ENCODE results near the gene FYN.
"Not testable (repeated sequence)": the region's sequence is repeated elsewhere in the genome, so short reads cannot be mapped to it uniquely, and the experiment has no call there.

Gene FYN

DNA sequence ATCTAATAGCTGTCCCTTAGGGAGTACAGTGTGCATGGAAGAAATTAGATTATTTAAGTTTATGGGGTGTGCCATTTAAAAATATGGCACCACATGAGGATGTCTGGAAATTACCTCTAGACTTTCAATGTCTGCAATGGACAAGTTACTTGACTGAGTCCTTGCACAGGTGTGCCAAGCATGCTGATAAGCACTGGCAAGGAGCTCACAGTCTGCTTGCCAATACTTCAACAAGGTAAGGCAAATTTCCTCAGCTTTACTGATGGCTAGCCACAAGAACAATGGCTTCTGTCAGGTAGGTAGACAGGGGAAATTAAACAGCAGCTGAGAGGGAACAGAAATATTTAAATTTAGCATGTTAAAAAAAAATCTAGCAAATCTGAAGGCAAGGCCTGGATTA lies 176.4 kb downstream of the FYN start:
- DNase-seq: no peak

DNA sequence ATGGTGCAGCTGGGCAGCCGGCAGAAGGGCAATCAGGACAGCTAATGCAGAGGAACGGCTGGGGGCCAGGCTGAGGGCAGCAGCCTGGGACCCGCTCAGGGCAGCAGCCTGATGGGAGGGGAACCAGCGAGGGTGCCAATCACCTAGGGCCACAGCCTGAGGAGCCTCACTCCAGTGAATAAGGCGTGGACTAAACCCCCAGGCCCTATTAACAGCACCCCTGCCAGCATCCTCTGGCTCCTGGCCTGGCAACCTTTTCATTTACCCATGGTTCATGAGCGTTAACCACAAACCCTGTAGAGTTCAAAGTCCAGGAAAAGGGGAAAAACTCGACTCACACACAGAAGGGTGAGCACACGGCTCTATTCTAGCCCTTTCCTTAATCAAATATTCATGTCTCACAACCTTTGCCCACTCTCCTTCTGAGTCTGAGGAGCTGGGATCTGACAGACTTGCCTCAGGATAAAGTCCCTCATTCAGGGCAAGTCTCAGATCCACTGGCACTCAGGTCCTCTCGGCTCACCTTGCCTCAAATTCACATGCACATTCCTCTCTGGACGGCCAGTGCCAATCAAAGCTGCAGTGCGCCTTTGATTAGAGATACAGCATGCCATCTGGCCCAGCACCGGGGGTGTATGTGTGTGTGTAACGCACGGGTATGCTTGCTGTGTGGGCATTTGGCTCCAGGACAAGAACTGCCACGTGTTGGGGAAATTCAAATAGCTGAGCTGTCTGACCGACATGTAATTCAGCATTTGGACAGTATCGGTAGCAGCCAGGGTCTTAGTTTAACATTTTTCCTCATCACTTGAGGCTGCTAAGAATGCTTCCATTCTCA lies 180.7 kb downstream of the FYN start:
- no peak for DNase-seq

DNA sequence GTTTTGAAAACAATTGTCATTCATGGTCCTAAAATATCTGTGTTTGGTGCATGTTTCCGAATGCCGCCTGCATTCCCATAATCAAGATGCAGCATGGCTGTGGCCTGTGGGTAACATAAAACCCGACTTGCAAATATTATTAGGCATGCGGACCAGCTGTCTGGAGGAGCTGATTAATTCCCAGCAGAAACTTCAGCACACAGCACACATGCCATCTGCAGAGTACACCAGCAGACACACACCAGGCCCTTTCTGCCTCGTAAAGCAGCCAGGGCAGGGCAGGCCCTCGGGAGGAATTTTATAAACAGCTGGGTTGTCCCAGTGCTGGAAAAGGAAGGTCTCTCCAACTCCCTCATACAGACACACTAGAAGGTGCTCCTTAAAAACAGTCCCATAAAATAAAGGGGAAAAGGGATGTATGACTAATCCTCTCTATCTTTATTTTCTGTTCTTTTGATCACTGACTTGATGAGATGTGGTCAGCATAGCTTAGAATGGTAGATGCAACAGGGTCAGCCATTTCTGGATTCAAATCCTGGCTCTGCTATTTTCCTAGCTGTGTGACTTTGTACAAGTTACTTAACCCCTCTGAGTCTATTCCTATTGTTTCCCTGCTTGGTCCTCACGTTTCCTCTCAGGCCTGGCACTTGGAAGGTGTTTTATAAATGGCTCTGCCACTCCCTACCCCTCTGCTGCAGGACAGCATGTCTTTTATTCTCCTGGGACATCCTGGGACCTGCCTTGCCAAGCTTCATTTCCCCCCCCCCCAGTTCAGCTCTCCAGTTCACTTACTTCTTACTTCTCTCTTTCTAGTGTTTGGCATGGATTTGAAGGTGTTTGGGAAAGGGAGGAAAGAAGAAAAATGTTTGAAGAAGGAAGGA lies 181.7 kb downstream of the FYN start:
- DNase-seq: no peak

DNA sequence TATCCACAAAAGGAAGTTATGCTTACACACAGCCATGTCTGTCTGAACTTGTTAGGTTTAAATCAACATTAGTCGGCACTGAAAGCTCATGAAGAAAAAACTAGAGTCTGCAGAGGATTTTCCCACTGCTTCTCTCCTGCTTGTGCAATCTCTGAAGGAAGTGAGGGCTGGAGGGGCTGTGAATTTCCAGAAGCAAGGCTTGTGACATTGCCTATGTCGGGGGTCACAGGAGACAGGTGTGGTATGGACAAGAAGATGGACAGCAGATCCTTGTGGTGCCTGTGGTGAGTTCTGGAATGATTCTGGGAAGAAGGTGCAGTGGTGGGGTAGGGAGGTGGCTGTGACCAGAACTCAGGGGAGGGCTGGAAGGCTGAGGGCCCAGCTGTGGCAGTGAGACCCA lies 183.3 kb downstream of the FYN start:
- no peak for DNase-seq

DNA sequence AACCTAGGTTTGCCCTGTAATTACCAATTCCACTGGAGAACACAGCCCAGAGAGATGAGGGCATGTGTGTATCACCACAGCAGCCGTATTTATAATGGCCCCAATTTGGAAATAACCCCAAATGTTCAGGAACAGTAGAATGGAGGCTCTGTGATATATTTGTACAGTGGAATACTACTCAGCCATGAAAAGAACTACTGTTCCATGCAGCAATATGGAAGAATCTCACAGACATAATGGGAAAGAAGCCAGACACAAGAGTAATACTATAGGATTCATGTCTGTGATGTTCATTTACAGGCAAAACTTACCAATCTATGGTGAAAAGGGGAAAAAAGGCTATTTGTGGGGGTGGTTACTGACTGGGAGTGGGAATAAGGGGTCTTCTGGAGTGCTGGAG lies 183.8 kb downstream of the FYN start:
- DNase-seq: no peak

DNA sequence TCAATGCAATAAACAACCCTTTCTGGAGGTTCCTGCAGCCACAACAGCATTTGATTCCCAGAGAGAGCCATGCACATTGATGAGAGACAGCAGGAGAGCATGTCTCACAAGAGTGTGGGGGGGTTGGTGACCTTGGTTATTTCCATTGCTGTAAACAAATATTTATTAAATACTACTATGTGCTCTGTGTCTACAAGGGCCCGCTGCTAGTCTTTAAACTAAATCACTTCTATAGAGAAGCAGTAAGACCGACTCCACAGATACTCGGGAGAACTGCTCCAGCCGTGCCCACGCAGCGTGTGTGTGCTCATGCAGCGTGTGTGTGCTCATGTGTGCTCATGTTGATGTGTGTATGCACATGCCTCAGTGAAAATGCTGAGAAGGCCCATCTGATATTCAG lies 184.9 kb downstream of the FYN start:
- no peak for DNase-seq

DNA sequence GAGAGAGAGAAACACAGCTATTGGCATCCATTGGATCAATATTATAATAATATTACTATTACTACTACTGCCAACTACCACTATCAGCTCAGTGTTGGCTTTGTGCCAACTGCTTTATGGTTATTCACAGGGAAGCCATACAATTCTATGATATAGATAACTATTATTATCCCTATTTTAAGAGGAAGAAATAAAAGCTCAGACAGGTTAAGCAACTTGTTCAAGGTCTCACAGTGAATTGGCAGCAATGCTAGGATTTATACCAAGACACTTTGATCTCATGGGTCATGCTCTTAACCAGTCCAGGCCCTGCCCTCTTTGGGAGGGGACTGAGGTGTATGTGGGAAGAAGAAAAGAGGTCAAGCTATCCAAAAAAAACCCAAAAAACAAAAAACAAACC lies 185.6 kb downstream of the FYN start:
- DNase-seq: peak; percentile 11

DNA sequence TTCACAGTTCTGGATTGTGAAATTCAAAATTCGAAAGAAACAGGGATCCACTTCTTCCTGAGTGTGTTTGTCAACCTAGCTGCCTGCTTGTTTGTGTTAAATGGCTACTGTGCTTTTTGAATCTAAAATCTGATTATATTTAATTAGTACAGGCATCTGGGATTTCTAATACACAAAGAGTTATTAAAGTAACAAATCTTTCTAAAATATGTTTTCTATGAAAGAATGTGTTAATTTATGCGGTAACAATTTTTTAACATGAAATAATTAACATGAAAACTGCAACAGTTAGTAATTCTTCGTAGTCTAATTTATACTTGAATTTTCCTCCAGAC lies 186.4 kb downstream of the FYN start:
- DNase-seq: no peak

DNA sequence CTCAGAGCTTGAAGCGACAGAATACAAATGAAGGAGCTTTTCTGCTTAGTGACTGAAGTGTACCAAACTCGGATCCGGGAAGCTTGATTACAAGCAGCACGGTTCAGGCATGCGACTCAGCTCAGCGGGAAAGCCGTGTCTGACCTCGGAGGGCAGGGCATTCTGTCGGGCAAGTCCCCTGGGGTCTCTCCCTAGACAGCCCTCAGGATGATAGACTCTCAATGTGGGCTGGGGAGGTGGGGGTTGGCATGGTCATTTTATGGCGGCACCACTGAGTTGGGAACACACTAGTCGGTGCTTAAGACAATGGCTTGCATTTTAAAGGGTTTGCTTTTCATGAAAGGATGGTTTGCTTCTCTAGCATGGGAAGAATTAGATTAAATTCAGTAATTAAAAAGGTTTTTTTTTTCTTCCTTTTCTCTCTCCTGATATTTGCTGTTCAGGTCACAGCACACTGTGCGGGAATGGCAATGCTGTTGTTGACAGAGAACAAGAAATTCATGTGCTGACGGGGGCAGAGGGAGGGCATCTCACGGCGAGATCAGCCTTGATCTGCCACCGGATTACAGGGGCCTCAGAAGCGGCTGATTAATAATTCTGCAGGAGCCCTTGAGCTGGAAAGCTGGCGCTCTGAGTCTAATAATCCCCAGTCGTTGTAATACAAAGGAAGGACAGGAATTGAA lies 186.9 kb downstream of the FYN start:
- no peak for DNase-seq

DNA sequence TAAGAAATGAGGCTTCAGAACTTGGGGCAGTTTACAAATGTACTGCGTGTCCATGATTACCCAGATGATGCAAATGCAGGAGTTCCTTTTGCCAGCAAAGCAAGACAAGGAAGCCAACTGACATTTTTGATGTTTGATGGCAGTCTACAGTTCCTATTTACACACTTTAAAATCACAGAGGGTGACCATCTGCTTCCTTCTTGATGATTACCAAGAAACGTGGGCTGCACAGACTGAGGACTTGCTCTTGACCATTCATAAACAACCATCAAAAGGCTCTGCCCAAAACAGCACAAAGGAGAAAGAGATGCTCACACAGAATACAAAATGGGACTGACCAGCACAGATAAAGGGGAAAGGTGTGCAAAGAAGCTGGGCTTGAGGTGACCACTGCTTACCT lies 187.7 kb downstream of the FYN start:
- no peak for DNase-seq

DNA sequence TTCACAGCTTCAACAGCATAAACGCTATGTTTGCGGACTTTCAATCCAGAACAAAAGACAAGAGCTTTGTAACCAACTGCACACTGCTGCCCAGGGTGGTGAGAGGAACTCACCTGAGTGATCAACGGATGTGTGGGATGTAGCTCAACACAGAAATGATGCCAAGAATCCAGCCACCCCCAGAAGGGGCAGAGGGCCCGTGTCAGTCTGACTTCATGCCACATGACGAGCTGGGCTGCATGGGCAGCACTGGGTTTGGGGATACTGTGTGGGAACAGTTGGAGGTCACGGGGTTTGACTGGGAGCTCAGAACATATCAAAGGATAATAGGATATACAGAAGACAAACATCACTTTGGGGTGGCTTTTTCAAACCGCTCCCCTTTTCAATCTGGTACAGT lies 188.2 kb downstream of the FYN start:
- DNase-seq: no peak

DNA sequence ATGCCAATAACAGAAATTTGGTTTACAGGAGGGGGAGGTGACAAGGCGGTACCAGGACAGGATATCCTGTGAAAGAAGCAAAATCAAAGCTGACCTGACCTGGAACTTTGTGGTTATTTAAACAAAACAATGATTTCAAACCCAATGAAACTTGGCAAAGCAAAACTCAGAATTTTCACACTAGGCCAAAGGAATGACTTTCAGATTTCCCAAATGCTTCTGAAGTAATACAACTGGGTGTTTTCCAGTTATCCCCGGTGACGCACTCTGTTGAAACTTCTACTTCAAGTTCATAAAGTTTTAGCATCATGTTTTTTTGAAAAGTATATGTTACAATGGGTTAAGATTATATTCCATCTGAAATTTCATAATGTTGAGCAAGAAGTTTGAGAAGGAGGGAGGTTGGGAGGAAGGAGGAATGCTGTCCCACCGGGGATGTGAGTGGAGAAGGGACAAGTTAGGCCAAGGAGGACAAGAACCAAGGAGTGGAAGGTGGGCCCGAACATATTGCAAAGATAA lies 189.4 kb downstream of the FYN start:
- DNase-seq: no peak

DNA sequence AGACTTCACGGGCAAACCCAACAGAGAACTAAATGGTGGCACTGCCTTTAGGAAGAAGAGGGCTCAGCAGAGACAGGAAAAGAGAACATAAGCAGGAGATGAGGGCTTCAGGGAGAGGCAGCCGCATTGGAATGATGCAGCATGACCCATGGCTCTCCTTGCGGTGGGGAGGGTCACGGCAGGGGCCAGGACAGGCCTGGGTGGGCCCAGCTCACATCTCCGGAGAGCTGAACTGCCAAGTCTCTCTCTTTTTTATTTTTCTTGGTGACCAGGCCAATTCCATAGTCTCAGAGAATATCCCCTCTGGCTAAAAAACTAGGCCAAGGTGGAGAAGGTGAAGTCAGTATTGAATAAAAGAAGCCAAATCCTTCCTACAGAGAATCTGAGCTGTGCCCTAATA lies 190.1 kb downstream of the FYN start:
- no peak for DNase-seq

DNA sequence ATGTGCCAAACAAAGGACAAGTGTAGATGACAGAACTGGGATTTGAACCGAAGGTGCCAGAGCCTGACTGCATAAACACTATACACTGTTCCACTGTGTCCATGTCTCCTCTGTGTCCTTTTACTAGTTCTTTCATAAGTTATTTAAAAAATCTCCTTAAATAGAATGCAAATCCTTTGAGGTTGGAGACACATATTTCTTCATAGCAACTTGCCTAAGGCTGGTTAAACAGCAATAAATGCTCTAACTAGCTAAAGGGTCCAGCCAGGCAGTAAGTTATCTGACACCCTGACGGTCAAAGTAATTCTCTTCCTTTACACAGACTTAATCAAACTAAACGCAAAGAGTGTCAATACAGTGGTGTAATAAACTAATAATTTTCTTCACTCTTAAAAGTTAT lies 191.4 kb downstream of the FYN start:
- no peak for DNase-seq

DNA sequence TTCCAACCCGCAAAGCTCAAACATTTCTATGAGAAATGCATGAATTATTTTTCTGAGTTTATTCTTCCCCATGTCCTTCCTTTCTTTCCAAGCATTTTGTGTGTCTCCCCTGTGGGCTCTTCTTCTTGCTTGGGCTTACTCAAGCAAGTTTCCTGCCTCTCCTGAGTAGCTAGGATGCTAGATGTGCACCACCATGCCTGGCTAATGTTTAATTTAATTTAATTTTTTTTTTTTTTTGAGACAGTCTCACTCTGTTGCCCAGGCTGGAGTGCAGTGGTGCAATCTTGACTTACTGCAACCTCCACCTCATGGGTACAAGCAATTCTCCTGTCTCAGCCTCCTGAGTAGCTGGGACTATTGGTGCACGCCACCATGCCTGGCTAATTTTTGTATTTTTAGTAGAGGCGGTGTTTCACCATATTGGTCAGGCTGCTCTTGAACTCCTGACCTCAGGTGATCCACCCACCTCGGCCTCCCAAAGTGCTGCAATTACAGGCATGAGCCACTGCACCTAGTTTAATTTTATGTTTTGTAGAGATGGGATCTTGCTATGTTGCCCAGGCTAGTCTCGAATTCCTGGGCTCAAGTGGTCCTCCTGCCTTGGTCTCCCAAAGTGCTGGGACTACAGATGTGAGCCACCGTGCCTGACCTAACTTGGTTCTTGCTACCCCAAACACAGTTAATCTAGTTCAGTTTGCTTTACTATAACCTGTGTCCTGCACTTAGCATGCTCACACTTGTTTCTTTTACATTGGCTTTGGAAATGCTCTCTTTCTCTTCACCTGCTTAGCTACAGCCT lies 192.2 kb downstream of the FYN start:
- DNase-seq: not testable (repeated sequence)

DNA sequence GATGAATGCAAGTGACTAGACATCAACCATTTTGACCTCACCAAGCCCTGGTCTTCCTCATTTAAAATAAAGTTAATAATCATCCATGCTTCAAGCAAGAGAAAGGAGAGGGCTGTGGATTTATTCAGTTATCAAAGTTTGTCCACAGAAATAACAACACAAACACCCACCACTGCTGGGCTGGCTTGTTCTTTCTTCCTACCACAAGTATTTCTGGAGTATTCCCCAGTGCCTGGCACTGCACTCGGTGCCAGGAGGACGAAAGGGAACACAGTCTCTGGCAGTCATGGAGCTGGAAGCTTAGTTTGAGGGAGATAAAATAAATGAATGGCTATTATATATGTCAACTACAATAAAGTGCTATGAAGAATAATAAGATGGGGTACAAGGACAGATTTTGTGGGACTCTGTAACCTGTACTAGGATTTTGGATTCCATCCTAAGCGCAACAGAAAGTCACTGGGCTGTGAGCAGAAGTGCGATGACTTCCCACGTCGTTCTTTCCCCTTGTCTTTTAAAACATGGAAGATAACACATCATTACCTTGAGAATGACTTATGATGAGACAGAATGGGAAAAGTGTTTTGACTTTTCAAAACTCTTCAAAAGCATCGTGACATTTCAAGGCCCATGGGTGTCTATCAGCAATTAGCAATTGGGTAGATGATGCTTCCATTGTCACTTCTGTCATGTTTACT lies 193.1 kb downstream of the FYN start:
- DNase-seq: no peak

DNA sequence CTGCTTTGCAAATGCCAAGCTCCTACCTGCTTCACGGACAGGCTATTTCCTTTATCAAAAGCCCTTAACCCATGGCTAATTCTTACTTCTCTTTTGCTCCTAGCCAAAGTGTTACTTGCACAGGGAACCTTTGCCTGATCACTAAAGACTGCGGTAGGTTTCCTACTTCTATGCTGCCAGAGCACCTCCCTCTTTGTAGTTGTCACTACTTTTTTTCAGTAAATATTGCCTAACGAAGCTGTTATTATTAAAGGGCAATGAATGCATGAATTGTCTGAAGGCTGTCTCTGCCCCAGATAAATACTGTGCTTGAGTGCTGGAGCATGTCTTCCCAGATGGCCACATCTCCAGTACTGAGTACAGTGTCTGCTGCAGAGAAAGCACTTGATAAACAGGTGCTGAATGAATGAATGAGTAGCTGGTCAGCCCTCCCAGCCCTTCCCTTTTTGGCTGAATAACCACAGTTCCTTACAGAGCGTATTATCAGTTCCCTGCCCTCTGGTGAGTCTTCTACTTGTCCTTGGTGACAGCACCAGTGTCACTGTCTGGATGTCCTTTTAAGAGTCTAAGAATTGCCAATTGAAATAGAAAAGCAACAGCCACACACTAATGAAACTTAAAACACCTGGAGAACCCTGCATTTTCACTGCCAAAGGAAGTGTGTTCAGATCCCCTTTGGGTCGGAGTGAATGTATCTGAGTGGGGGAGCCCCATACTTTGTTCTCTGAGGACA lies 194.0 kb downstream of the FYN start:
- DNase-seq: no peak

DNA sequence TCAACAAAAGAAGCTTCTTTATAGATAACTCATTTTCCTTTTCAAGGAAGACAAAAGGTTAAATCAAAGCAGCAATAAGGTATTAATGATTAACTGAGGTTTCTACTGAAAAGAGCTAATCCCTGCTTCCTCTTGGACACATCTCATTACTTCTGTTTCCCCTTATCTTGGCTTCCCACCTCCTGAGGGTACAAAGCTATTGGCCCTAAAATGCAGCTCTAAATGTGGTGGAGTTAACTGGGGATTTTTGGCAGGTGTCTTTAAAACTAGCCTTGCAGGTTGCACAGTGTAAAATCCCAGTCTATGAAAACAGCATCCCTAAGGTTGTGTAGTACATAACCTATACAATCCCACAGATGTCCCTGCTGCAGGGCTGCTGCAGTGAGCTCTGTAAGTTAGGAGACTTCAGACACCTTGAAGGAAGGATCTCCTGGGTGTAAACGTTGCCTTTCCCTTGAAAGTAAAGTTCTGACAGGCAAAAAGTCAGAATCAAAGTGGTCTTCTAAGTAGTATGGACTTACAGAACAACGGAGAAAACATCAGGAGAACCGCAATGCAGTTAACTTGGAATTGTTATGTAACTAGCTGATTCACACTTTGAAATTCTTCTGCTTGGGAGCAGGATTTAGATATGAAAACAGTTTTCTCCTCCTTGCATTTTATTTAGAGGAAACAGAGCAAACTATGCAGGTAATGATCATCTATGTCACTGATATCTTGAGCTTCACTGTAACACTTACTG lies 195.8 kb downstream of the FYN start:
- no peak for DNase-seq

DNA sequence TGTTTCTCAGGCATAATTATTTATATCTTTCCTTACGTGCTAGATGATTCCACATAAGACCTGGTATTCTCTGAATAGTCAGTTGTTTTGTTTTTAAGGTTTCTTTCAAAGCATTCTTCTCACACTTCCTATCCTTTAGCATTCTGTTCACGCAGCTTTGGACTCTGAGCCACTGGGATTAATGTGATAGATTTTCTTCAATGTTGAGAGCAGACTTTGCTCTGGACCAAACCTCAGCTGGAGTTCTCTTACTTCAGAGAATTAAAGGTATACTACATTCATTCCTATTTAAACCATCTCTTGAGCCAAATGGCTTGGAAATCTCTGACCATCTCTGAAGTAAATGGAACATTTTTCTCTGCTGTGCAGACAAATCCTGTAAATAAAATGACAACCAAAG lies 196.9 kb downstream of the FYN start:
- no peak for DNase-seq

DNA sequence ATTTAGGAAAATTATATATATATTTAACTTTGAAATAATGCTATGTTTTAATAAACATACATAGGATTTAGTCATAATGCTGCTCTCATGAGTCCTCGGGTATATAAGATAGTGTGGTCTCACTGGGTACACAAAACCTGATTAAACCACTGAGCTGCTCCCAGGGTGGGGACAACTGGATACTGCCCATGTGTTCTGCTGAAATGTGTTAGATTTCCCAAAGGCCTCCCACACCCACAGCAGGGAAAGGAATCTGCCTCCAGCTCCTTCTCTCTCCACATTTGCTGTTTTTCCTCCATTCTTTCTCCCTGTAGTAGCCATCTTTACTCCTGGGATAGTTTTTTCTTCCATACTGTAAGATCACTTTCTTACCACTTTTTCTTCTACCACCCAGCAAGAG lies 198.4 kb downstream of the FYN start:
- DNase-seq: no peak

DNA sequence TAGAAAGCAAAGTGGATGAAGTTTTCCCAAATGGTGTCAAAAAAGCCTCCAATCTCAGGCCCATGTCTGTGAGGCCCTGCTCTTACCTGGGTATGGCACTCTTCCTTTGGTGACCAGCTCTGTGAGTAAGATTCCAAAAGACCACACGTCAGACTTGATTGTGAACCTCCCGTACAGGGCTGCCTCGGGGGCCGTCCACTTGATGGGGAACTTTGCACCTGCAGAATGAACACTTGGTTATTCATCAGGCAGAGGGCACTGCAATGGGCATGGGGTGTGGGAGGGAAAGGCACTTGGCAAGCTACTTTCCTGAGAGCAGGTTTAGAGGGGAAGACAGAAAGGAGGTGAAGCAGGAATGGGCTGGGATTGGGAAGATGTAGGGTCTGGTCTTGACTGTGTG lies 198.8 kb downstream of the FYN start:
- DNase-seq: no peak

All from NCI-H1105 treated with DMSO at 0.1 percent for 48 hours (cell line).